ENCODE results near the gene DSE. TPM values are rescaled to one million over a fixed set of nuclear protein-coding genes. Genes with fewer than 3 reads are reported as not detected.
"Not testable (repeated sequence)": the region's sequence is repeated elsewhere in the genome, so short reads cannot be mapped to it uniquely, and the experiment has no call there.

DSE gene
- total RNA-seq = 22.2 and 23.4 TPM in 2 replicates

DNA sequence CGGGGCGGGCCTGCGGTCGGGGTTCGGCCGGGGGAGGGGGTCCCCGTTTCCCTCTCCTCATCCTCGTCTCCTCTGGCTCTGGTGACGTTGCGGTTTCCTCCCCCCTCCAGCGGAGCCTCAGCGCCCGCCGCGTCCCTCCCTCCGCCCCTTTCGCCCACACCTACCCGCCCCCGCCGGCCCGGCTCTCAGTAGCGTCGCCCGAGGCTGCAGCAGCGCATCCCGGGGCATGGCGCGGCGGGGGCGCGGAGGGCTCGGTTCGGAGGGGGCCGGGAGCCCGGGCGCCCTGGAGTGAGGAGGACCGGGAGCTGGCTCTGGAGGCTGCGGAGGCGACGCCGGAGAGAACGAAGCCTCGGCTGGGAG is at the start of gene DSE:
Gene DSE, plus strand, starts transcription at position 188 of the 360 bp plus-strand sequence. CDS start 28,304 bp downstream, outside the sequence.
- DNase-seq (peak; percentile 59), ATAC-seq (ENCODE audit: low read depth) (peak; percentile 77)
- peak within 1 kb of the TSS; percentile 90 for H3K4me3 Mint-ChIP-seq
- peaks cover 26% of the 10 kb centered on the region for H3K4me1 Mint-ChIP-seq
- H3K36me3 Mint-ChIP-seq (ENCODE audit: low read depth) = no peaks in the 10 kb centered on the region
- CTCF ChIA-PET = interaction anchor here (0.6 to 1.5 kb wide), 3 partner anchors 82 to 102 kb away, joined by 3 to 5 read pairs (median 3); no protein-coding TSS in a partner anchor
- H3K9me3 Mint-ChIP-seq = no peaks in the 10 kb centered on the region
- no peaks in the 10 kb centered on the region for H3K27me3 Mint-ChIP-seq
- POLR2A ChIA-PET = interaction anchor here (0.7 to 2.5 kb wide), 7 partner anchors 14 to 163 kb away, joined by 3 to 13 read pairs (median 5); no protein-coding TSS in a partner anchor
- intact Hi-C loops (cut with micrococcal nuclease) = loop anchor here (1.0 to 5.0 kb wide), 10 partner anchors 17 to 202 kb away; partner anchors contain the start of gene RWDD1
- H3K27ac Mint-ChIP-seq = peak within 1 kb of the TSS; percentile 87
- TF ChIP-seq, protein P1, sequence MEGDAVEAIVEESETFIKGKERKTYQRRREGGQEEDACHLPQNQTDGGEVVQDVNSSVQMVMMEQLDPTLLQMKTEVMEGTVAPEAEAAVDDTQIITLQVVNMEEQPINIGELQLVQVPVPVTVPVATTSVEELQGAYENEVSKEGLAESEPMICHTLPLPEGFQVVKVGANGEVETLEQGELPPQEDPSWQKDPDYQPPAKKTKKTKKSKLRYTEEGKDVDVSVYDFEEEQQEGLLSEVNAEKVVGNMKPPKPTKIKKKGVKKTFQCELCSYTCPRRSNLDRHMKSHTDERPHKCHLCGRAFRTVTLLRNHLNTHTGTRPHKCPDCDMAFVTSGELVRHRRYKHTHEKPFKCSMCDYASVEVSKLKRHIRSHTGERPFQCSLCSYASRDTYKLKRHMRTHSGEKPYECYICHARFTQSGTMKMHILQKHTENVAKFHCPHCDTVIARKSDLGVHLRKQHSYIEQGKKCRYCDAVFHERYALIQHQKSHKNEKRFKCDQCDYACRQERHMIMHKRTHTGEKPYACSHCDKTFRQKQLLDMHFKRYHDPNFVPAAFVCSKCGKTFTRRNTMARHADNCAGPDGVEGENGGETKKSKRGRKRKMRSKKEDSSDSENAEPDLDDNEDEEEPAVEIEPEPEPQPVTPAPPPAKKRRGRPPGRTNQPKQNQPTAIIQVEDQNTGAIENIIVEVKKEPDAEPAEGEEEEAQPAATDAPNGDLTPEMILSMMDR (IDR thresholded peaks at IDR 0.05) = no peak

DNA sequence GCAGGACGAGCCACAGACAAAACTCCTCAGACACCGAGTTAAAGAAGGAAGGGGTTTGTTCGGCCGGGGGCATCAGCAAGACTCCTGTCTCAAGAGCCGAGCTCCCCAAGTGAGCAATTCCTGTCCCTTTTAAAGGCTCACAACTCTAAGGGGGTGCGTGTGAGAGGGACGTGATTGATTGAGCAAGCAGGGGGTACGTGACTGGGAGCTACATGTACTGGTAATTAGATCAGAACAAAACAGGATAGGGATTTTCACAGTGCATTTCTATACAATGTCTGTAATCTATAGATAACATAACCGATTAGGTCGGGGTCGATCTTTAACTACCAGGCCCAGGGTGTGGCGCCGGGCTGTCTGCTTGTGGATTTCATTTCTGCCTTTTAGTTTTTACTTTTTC is 48.8 kb upstream of the DSE start:
- H3K9me3 Mint-ChIP-seq; CTCF ChIA-PET; H3K4me3 Mint-ChIP-seq; DNase-seq; H3K27ac Mint-ChIP-seq; intact Hi-C loops (cut with micrococcal nuclease); H3K36me3 Mint-ChIP-seq (ENCODE audit: low read depth); ATAC-seq (ENCODE audit: low read depth); H3K4me1 Mint-ChIP-seq; POLR2A ChIA-PET; H3K27me3 Mint-ChIP-seq: not testable (repeated sequence)

DNA sequence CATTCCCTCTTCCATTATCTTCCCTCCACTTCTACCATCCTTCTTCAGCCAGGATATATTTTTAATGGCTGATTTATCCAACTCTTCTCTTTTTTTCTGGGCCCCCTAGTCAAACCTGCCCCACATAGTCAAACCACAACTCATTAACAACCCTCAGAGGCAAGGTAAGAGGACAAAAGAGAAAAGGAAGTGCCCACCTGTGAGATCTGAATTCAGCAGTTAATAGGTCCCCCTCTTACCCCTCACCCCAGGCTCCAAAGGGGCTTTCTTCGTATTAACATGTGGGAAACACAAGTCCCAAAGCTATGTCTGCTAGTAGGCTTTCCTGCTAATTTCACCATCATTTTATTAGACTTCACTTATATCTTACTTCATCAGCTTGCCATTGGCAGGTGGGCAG is 46.9 kb upstream of the DSE start:
- Mint-ChIP-seq H3K9me3 (no peaks in the 10 kb centered on the region), H3K4me3 (no peak overlapping the region), H3K27me3 (no peaks in the 10 kb centered on the region), H3K4me1 (no peaks in the 10 kb centered on the region), H3K36me3 (ENCODE audit: low read depth) (no peaks in the 10 kb centered on the region), H3K27ac (no peak overlapping the region)
- TF ChIP-seq, protein P1 (IDR thresholded peaks at IDR 0.05) = no peak
- CTCF ChIA-PET = no interaction called here
- DNase-seq (no peak), ATAC-seq (ENCODE audit: low read depth) (no peak)
- POLR2A ChIA-PET = no interaction called here
- intact Hi-C loops (cut with micrococcal nuclease) = no loop called here

DNA sequence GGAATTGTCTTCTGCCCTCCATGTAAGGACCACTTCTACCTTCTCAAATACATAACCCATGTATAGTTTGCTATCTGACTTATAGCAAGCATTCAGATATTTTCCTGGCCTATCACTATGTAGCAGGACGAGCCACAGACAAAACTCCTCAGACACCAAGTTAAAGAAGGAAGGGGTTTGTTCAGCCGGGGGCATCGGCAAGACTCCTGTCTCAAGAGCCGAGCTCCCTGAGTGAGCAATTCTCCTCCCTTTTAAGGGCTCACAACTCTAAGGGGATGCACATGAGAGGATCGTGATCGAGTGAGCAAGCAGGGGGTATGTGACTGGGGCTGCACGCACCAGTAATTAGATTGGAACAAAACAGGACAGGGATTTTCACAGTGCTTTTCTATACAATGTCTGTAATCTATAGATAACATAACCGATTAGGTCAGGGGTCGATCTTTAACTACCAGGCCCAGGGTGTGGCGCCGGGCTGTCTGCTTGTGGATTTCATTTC is 45.1 kb upstream of the DSE start:
- H3K4me3 Mint-ChIP-seq; intact Hi-C loops (cut with micrococcal nuclease); H3K27me3 Mint-ChIP-seq; ATAC-seq (ENCODE audit: low read depth); H3K4me1 Mint-ChIP-seq; DNase-seq; H3K27ac Mint-ChIP-seq; CTCF ChIA-PET; H3K9me3 Mint-ChIP-seq; H3K36me3 Mint-ChIP-seq (ENCODE audit: low read depth); POLR2A ChIA-PET: not testable (repeated sequence)

DNA sequence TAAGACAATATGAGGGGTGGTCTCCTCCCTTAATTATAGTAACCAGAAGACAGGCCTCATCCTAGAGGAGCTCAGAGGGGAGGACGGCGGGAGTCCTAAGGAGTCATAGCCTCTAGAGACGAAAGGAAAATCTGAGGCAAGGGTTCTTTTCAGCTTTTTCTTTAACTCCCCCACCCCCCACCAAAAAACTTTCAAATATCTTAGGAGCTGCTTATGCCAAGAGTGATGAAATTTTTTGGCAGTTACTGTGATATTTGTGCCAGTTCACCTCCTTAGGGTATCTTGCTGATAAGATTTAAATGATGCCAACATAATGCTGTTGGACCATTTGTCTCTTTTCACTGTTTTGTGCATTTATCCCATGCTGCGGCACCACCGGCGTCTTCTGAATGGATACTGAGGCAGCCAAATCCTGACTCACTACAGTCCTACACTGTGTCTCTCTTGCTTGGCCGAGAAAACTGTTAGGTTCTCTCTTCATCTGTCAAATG is 44.5 kb upstream of the DSE start:
- H3K9me3 Mint-ChIP-seq = no peaks in the 10 kb centered on the region
- intact Hi-C loops (cut with micrococcal nuclease) = no loop called here
- ATAC-seq (ENCODE audit: low read depth) = no peak
- H3K36me3 Mint-ChIP-seq (ENCODE audit: low read depth) = no peaks in the 10 kb centered on the region
- ChIA-PET CTCF (no interaction called here), POLR2A (no interaction called here)
- no peaks in the 10 kb centered on the region for H3K4me1 Mint-ChIP-seq
- TF ChIP-seq, protein P1 (IDR thresholded peaks at IDR 0.05) = no peak
- DNase-seq = no peak
- no peaks in the 10 kb centered on the region for H3K27me3 Mint-ChIP-seq
- H3K27ac Mint-ChIP-seq = no peak overlapping the region
- no peak overlapping the region for H3K4me3 Mint-ChIP-seq

DNA sequence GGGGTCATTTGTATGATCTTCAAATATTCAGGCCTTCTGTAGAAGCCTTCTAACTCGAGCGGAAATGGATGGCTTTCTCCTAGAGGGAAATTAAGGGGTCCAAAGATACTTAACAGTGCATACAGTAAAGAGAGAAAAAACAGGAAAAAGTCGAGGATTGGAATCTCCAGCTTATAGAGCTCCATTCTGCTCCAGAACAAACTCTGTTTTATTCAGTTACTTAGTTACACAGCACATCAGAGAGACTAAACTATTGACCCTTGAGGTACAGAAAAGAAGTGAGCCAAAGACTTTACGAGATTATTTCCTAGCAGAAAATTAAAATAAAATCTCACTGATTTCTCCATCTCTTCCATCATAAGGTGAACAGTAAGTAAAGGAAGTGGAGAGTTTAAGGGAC is 43.8 kb upstream of the DSE start:
- TF ChIP-seq, protein P1 (IDR thresholded peaks at IDR 0.05) = no peak
- no peak overlapping the region for H3K4me3 Mint-ChIP-seq
- ATAC-seq (ENCODE audit: low read depth) (no peak), DNase-seq (no peak)
- H3K36me3 Mint-ChIP-seq (ENCODE audit: low read depth) = no peaks in the 10 kb centered on the region
- intact Hi-C loops (cut with micrococcal nuclease) = no loop called here
- ChIA-PET CTCF (no interaction called here), POLR2A (no interaction called here)
- H3K27ac Mint-ChIP-seq = no peak overlapping the region
- H3K4me1 Mint-ChIP-seq = no peaks in the 10 kb centered on the region
- no peaks in the 10 kb centered on the region for H3K27me3 Mint-ChIP-seq
- H3K9me3 Mint-ChIP-seq = no peaks in the 10 kb centered on the region
